HCT116 (cell line): Measurements from ENCODE around the gene FAT2. TPM values are rescaled to one million over a fixed set of nuclear protein-coding genes. Genes with fewer than 3 reads are reported as not detected.

Source experiments
- ATAC-seq: fragments of 200-7000 bp; cut with Tn5 transposase; 2 replicates; pipeline ENCODE4 v1.9.1; 2020; ENCODE audit warnings: mild to moderate bottlenecking, moderate library complexity
- BruUV-seq: library from RNA; stranded (reverse); fragments of 400-500 nt; replicated peaks from 2 replicates; lab custom pipeline; 2021; lab: Mats Ljungman, UMichigan
- CTCF ChIA-PET: fragments of 300-600 bp; sonication (Branson Sonifier 250); formaldehyde crosslinking; loops from one replicate; lab custom pipeline; 2021; ENCODE audit warnings: antibody characterized with exemption; lab: Charles Lee
- POLR2A ChIA-PET: fragments of 300-600, 350-600 bp; sonication (Branson Sonifier 250); formaldehyde crosslinking; loops from one replicate; lab custom pipeline; 2021; ENCODE audit warnings: antibody characterized with exemption; lab: Charles Lee
- RAD21 ChIA-PET, 2 experiments: fragments of 300-600 bp; sonication (Branson Sonifier 250); formaldehyde crosslinking; loops; one replicate each; lab custom pipeline; 2023; ENCODE audit warnings: low total read pairs in 2 of 2; ENCODE audit not compliant: uncharacterized antibody in 2 of 2, unreplicated experiment in 2 of 2, low non-redundant PET in 1 of 2; lab: Charles Lee
- DNase-seq: peaks from one replicate; pipeline ENCODE4 v3.0.0-alpha.2; 2010; ENCODE audit warnings: low read depth, low spot score
- H2AFZ ChIP-seq: fragments of 200-600 bp; shearing (Covaris generic), sonication (generic); 2 replicates; pipeline ENCODE4 v1.6.1; 2017; ENCODE audit warnings: low read depth, mixed run types, mixed read lengths, antibody characterized with exemption, low read length; ENCODE audit not compliant: poor library complexity, severe bottlenecking
- H3K27ac ChIP-seq: 2 replicates; pipeline ENCODE4 v1.5.1; 2012; ENCODE audit warnings: low read depth, low read length
- H3K27me3 ChIP-seq: fragments of 200-600 bp; sonication (generic); 2 replicates; pipeline ENCODE4 v1.6.1; 2016; ENCODE audit warnings: mixed run types, low read length, mixed read lengths; ENCODE audit not compliant: insufficient read depth
- H3K36me3 ChIP-seq, 2 experiments: fragments of 200-500 bp in 1 of 2; fragments of 200-600 bp in 1 of 2; sonication (Bioruptor generic) in 1 of 2; sonication (generic) in 1 of 2; 2 replicates each; pipeline versions ENCODE4 v1.5.1 to v1.6.1; 2014 to 2016; ENCODE audit warnings: low read length in 2 of 2, inconsistent platforms in 1 of 2, mixed read lengths in 1 of 2, mixed run types in 1 of 2; ENCODE audit not compliant: insufficient read depth in 2 of 2, control insufficient read depth in 1 of 2
- H3K4me1 ChIP-seq, 2 experiments: fragments of 200-600 bp in 1 of 2; sonication (generic) in 1 of 2; 2 replicates each; pipeline versions ENCODE4 v1.5.1 to v1.6.1; 2012 to 2017; ENCODE audit warnings: low read length in 2 of 2, inconsistent platforms in 1 of 2, mild to moderate bottlenecking in 1 of 2, mixed read lengths in 1 of 2, mixed run types in 1 of 2, moderate library complexity in 1 of 2; ENCODE audit not compliant: insufficient read depth in 2 of 2, control insufficient read depth in 1 of 2
- H3K4me2 ChIP-seq: fragments of 200-600 bp; sonication (generic); 2 replicates; pipeline ENCODE4 v1.6.1; 2017; ENCODE audit warnings: mixed run types, low read length, mixed read lengths
- H3K4me3 ChIP-seq, 2 experiments: fragments of 200-600 bp in 1 of 2; sonication (generic) in 1 of 2; replicated peaks in 1 of 2; 2 replicates each; pipeline ENCODE4 v1.5.1; 2011 to 2016; ENCODE audit warnings: low read length in 2 of 2, control low read depth in 1 of 2, low read depth in 1 of 2, mild to moderate bottlenecking in 1 of 2, mixed read lengths in 1 of 2, mixed run types in 1 of 2
- H3K79me2 ChIP-seq: fragments of 200-600 bp; sonication (generic); 2 replicates; pipeline ENCODE4 v1.6.1; 2017; ENCODE audit warnings: mild to moderate bottlenecking, mixed run types, low read length, moderate library complexity, mixed read lengths; ENCODE audit not compliant: insufficient read depth
- H3K9ac ChIP-seq: fragments of 200-600 bp; sonication (generic); 2 replicates; pipeline ENCODE4 v1.6.1; 2016; ENCODE audit warnings: low read length, mixed read lengths
- H3K9me2 ChIP-seq: fragments of 200-600 bp; sonication (generic), shearing (Covaris generic); 2 replicates; pipeline ENCODE4 v1.6.1; 2017; ENCODE audit warnings: mixed run types, mild to moderate bottlenecking, moderate library complexity; ENCODE audit not compliant: insufficient read depth
- H3K9me3 ChIP-seq, 2 experiments: fragments of 200-500 bp in 1 of 2; fragments of 200-600 bp in 1 of 2; sonication (Bioruptor generic) in 1 of 2; sonication (generic) in 1 of 2; 2 replicates each; pipeline ENCODE4 v1.6.1; 2014 to 2017; ENCODE audit warnings: low read length in 2 of 2, mixed read lengths in 2 of 2, inconsistent platforms in 1 of 2, low read depth in 1 of 2, mild to moderate bottlenecking in 1 of 2, mixed run types in 1 of 2, moderate library complexity in 1 of 2; ENCODE audit not compliant: control insufficient read depth in 1 of 2, insufficient read depth in 1 of 2
- H4K20me1 ChIP-seq: fragments of 200-600 bp; sonication (generic), shearing (Covaris generic); 2 replicates; pipeline ENCODE4 v1.6.1; 2017; ENCODE audit warnings: mixed run types, mild to moderate bottlenecking, moderate library complexity; ENCODE audit not compliant: insufficient read depth
- EGR1 ChIP-seq: IDR thresholded peaks from 2 replicates; pipeline ENCODE4 v1.6.1; 2012; ENCODE audit warnings: low read depth
- POLR2A ChIP-seq: IDR thresholded peaks from 2 replicates; pipeline ENCODE4 v1.7.0; 2011; ENCODE audit warnings: borderline replicate concordance; ENCODE audit not compliant: insufficient read depth, insufficient read length; ENCODE audit errors: extremely low read depth
- SIN3A ChIP-seq: IDR thresholded peaks from 2 replicates; pipeline ENCODE4 v1.6.1; 2012; ENCODE audit warnings: low read depth
- SP1 ChIP-seq: IDR thresholded peaks from 2 replicates; pipeline ENCODE4 v1.6.1; 2012; ENCODE audit warnings: low read depth
- ZNF274 ChIP-seq: fragments of 200-500 bp; sonication (Bioruptor generic); IDR thresholded peaks from 2 replicates; pipeline ENCODE4 v1.6.1; 2014; ENCODE audit warnings: mild to moderate bottlenecking, low read depth, low read length, inconsistent platforms
- intact Hi-C: fragments of 100-400 bp; cut with micrococcal nuclease; formaldehyde crosslinking; loops from 2 replicates; pipeline ENCODE4 v1.10.0; 2022
- total RNA-seq: library from RNA; stranded (reverse); gene quantifications from one replicate; pipeline ENCODE4 v1.2.1, GENCODE V29; 2021; ENCODE audit not compliant: unreplicated experiment
- TF ChIP-seq, protein P1 (sequence below), 3 experiments: fragments of 200-600 bp in 1 of 3; sonication (generic) in 1 of 3; IDR thresholded peaks in 2 of 3; conservative IDR thresholded peaks in 1 of 3; 2 replicates each; pipeline ENCODE4 v1.5.1; 2012 to 2017; ENCODE audit warnings: low read depth in 2 of 3, low read length in 2 of 3, antibody characterized with exemption in 1 of 3, borderline replicate concordance in 1 of 3, control low read depth in 1 of 3, mild to moderate bottlenecking in 1 of 3, mixed read lengths in 1 of 3, mixed run types in 1 of 3, moderate library complexity in 1 of 3; ENCODE audit not compliant: insufficient read depth in 1 of 3

The FAT2 gene
- total RNA-seq, 1 experiment from 2014 or later, result 0.05 TPM

DNA sequence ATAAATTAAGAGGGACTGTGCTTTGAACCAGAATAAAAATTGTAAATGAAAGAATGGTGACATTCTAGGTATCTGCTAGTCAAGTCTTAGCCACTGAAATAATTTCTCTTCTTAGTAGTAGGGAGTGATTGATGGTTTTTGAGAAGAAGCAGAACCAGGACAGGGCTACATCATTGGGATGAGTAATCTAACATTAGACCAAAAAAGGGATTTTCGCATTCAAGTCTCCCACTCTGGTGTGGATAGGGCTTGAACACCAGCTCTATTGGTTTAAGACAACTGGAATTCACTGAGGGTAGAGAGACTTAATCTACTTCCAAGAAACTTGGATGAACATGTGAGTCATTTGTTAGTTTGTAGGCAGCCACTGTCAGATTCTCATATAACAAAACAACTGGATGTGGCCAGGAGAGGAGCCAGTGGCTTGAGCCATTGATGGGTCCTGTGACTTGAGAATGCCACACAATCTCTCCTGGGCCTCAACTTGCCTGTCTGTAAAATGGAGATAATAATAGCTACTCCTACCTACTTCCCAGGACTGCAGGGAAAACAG, 16.6 kb downstream of the FAT2 start (continued):
- TF ChIP-seq, protein P1, sequence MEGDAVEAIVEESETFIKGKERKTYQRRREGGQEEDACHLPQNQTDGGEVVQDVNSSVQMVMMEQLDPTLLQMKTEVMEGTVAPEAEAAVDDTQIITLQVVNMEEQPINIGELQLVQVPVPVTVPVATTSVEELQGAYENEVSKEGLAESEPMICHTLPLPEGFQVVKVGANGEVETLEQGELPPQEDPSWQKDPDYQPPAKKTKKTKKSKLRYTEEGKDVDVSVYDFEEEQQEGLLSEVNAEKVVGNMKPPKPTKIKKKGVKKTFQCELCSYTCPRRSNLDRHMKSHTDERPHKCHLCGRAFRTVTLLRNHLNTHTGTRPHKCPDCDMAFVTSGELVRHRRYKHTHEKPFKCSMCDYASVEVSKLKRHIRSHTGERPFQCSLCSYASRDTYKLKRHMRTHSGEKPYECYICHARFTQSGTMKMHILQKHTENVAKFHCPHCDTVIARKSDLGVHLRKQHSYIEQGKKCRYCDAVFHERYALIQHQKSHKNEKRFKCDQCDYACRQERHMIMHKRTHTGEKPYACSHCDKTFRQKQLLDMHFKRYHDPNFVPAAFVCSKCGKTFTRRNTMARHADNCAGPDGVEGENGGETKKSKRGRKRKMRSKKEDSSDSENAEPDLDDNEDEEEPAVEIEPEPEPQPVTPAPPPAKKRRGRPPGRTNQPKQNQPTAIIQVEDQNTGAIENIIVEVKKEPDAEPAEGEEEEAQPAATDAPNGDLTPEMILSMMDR (IDR thresholded peaks at IDR 0.05 in 2 of 3, conservative IDR thresholded peaks at IDR 0.05 in 1 of 3; ENCODE audit: borderline replicate concordance in 1 of 3, insufficient read depth in 1 of 3, low read depth in 2 of 3, low read length in 2 of 3), result no peak
- no peak for TF ChIP-seq EGR1

DNA sequence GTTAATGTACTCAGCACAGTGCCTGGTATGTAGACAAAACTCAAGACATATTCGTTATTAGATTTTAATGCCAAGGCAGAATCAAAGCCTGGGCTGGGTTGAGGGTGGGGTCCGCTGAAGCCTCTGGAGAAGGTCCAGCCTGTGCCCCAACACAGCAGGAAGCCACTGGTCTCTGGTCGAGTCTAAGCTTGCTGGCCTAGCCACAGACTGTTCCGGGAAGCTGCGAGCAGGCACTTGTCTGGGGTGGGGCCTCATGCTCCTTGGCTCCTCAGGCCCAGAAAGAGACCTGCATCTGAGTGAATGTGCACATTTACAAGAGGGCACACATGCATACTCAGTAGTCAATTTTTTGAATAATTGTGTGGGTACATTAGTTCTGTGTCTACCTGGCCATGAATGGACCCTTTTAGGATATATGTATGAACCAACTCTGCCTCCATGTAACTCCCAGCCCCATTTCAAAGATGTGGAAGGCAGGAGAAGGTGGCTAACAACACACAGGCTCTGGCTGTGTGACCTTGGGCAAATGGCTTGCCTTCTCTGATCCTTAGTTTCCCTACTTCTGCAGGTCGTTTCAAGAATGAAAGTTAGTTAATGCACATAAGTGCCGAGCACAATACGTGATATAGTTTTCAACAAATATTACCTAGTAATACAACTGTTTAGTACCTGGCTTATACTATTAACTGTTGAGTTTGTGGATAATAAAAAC, 18.3 kb downstream of the FAT2 start:
- CTCF ChIA-PET, result no interaction called here
- no peaks in the 10 kb centered on the region for H3K27me3 ChIP-seq
- no peak for ATAC-seq

More for the DNA sequence above, 18.3 kb downstream of the FAT2 start:
- Histone ChIP-seq H3K9me2 (no peaks in the 10 kb centered on the region), H3K9ac (no peak overlapping the region), H3K9me3 (no peaks in the 10 kb centered on the region), H3K79me2 (no peaks in the 10 kb centered on the region), H2AFZ (no peak overlapping the region), H4K20me1 (no peaks in the 10 kb centered on the region), H3K4me2 (no peak overlapping the region), H3K4me1 (peaks cover 24 to 32% of the 10 kb centered on the region in 2 experiments), H3K4me3 (no peak overlapping the region), H3K36me3 (no peaks in the 10 kb centered on the region)
- intact Hi-C loops, result no loop called here
- no peak for DNase-seq
- RAD21 ChIA-PET, result no interaction called here
- POLR2A ChIA-PET, result no interaction called here
- TF ChIP-seq SP1 (no peak), ZNF274 (no peak), SIN3A (no peak), POLR2A (no peak)
- TF ChIP-seq, all 23 proteins: peak for 0
- H3K27ac ChIP-seq, result no peak overlapping the region
- no TSS peak for BruUV-seq
